ENCODE data around the gene PARP14.

DNA sequence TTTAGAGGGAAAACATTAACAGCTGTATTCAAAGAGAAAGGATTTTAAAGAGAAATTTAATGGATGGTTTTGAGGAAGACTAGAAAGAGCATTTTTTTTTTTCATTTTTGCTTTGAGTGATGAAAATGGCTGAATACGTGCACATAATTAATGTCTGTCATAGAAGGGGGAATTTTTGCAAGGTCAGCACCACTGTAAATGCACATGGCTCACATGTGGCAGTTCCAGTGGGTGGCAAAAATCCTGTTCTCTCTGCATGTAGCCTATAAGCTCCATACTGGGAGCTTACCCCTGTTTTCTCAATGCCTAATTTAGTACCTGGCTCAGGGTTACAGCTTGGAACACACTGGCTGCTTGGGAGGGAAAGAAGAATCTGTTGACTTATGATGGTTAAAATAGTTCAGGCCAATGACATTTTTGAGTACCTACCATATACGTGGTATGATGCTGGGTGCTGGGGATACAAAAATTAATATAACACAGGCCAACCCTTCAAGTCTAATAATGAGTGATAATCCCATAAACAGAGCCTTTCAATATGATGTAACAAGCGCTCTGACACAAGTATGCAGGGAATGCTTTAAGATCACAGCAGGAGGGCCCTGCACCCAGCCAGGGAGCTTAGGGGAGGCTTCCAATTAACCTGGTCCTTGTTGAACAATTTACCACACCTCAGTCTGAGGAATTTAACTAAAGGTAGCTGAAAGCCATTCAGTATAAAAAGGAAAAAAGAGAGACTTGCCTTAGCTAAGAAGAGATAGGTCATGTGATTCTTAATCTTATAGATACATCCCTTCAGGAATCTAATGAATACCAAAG, 80.0 kb downstream of the PARP14 start:
- TF ChIP-seq ZNF202 (tag by site-specific recombination; IDR thresholded peaks at IDR 0.05; ENCODE audit: borderline replicate concordance) (no peak), ZNF140 (tag by site-specific recombination; IDR thresholded peaks at IDR 0.05) (no peak), ZNF23 (tag by site-specific recombination; IDR thresholded peaks at IDR 0.05; ENCODE audit: borderline replicate concordance) (no peak), ZNF121 (tag by site-specific recombination; IDR thresholded peaks at IDR 0.05) (no peak), ZXDB (tag by site-specific recombination; IDR thresholded peaks at IDR 0.05) (no peak), ZNF24 (tag by site-specific recombination; IDR thresholded peaks at IDR 0.05) (no peak)
- TF ChIP-seq, protein P1, sequence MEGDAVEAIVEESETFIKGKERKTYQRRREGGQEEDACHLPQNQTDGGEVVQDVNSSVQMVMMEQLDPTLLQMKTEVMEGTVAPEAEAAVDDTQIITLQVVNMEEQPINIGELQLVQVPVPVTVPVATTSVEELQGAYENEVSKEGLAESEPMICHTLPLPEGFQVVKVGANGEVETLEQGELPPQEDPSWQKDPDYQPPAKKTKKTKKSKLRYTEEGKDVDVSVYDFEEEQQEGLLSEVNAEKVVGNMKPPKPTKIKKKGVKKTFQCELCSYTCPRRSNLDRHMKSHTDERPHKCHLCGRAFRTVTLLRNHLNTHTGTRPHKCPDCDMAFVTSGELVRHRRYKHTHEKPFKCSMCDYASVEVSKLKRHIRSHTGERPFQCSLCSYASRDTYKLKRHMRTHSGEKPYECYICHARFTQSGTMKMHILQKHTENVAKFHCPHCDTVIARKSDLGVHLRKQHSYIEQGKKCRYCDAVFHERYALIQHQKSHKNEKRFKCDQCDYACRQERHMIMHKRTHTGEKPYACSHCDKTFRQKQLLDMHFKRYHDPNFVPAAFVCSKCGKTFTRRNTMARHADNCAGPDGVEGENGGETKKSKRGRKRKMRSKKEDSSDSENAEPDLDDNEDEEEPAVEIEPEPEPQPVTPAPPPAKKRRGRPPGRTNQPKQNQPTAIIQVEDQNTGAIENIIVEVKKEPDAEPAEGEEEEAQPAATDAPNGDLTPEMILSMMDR (tag by site-specific recombination; IDR thresholded peaks at IDR 0.05) = no peak
- TF ChIP-seq, protein P2, sequence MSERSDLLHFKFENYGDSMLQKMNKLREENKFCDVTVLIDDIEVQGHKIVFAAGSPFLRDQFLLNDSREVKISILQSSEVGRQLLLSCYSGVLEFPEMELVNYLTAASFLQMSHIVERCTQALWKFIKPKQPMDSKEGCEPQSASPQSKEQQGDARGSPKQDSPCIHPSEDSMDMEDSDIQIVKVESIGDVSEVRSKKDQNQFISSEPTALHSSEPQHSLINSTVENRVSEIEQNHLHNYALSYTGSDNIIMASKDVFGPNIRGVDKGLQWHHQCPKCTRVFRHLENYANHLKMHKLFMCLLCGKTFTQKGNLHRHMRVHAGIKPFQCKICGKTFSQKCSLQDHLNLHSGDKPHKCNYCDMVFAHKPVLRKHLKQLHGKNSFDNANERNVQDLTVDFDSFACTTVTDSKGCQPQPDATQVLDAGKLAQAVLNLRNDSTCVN (tag by site-specific recombination; optimal IDR thresholded peaks at IDR 0.05) = no peak
- TF ChIP-seq, protein P3, sequence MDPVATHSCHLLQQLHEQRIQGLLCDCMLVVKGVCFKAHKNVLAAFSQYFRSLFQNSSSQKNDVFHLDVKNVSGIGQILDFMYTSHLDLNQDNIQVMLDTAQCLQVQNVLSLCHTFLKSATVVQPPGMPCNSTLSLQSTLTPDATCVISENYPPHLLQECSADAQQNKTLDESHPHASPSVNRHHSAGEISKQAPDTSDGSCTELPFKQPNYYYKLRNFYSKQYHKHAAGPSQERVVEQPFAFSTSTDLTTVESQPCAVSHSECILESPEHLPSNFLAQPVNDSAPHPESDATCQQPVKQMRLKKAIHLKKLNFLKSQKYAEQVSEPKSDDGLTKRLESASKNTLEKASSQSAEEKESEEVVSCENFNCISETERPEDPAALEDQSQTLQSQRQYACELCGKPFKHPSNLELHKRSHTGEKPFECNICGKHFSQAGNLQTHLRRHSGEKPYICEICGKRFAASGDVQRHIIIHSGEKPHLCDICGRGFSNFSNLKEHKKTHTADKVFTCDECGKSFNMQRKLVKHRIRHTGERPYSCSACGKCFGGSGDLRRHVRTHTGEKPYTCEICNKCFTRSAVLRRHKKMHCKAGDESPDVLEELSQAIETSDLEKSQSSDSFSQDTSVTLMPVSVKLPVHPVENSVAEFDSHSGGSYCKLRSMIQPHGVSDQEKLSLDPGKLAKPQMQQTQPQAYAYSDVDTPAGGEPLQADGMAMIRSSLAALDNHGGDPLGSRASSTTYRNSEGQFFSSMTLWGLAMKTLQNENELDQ (tag by site-specific recombination; IDR thresholded peaks at IDR 0.05; ENCODE audit: low read depth) = no peak
- TF ChIP-seq, protein P4, sequence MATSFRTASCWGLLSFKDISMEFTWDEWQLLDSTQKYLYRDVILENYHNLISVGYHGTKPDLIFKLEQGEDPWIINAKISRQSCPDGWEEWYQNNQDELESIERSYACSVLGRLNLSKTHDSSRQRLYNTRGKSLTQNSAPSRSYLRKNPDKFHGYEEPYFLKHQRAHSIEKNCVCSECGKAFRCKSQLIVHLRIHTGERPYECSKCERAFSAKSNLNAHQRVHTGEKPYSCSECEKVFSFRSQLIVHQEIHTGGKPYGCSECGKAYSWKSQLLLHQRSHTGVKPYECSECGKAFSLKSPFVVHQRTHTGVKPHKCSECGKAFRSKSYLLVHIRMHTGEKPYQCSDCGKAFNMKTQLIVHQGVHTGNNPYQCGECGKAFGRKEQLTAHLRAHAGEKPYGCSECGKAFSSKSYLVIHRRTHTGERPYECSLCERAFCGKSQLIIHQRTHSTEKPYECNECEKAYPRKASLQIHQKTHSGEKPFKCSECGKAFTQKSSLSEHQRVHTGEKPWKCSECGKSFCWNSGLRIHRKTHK (tag by site-specific recombination; IDR thresholded peaks at IDR 0.05) = no peak
